ENCODE measurements around the gene HSD17B3.
"Not testable (repeated sequence)": the region's sequence is repeated elsewhere in the genome, so short reads cannot be mapped to it uniquely, and the experiment has no call there.

The HSD17B3 gene

GRCh38 chr9:96302021-96302420, at the start of gene HSD17B3:
HSD17B3 (minus strand) TSS chr9:96302176; CDS start chr9:96302104, 72 bp downstream.
- DNase-seq, result no peak

- DNase-seq, result no peak
Observed at GRCh38 chr9:96350866-96351265, 48.9 kb upstream of the HSD17B3 start.

- DNase-seq, result no peak
Observed at GRCh38 chr9:96348261-96348660, 46.3 kb upstream of the HSD17B3 start.

GRCh38 chr9:96345551-96345950, 43.6 kb upstream of the HSD17B3 start:
- no peak for DNase-seq

GRCh38 chr9:96344458-96345180, 42.6 kb upstream of the HSD17B3 start:
- DNase-seq, result peak; percentile 50

- DNase-seq, result no peak
Observed at GRCh38 chr9:96343515-96344360, 41.8 kb upstream of the HSD17B3 start.

- DNase-seq, result no peak
Observed at GRCh38 chr9:96342571-96343245, 40.7 kb upstream of the HSD17B3 start.

GRCh38 chr9:96340707-96341106, 38.7 kb upstream of the HSD17B3 start:
- no peak for DNase-seq

GRCh38 chr9:96338299-96338698, 36.3 kb upstream of the HSD17B3 start:
- DNase-seq, result no peak

- no peak for DNase-seq
Observed at GRCh38 chr9:96333958-96334357, 32.0 kb upstream of the HSD17B3 start.

- DNase-seq, result no peak
Observed at GRCh38 chr9:96331236-96331947, 29.4 kb upstream of the HSD17B3 start.

- DNase-seq, result peak; percentile 23
Observed at GRCh38 chr9:96327694-96328352, 25.8 kb upstream of the HSD17B3 start.

- DNase-seq, result no peak
Observed at GRCh38 chr9:96323169-96323568, 21.2 kb upstream of the HSD17B3 start.

GRCh38 chr9:96322736-96323135, 20.8 kb upstream of the HSD17B3 start:
- not testable (repeated sequence) for DNase-seq

GRCh38 chr9:96322210-96322609, 20.2 kb upstream of the HSD17B3 start:
- not testable (repeated sequence) for DNase-seq

- no peak for DNase-seq
Observed at GRCh38 chr9:96321515-96321914, 19.5 kb upstream of the HSD17B3 start.

GRCh38 chr9:96320749-96321280, 18.8 kb upstream of the HSD17B3 start:
- DNase-seq, result no peak

- no peak for DNase-seq
Observed at GRCh38 chr9:96318921-96319565, 17.1 kb upstream of the HSD17B3 start.

GRCh38 chr9:96317335-96317980, 15.5 kb upstream of the HSD17B3 start:
- DNase-seq, result no peak

- DNase-seq, result no peak
Observed at GRCh38 chr9:96309850-96310249, 7.9 kb upstream of the HSD17B3 start.

- not testable (repeated sequence) for DNase-seq
Observed at GRCh38 chr9:96306958-96307357, 5.0 kb upstream of the HSD17B3 start.

Data from T1000 (cell line).